Subcutaneous adipose tissue (tissue), 4 donors: ENCODE results near the gene BCO2. TPM values are rescaled to one million over a fixed set of nuclear protein-coding genes. Genes with fewer than 3 reads are reported as not detected.

ENCODE experiments used
- total RNA-seq, 4 donors: library from RNA; depleted of rRNA; stranded (reverse); fragments of >200 nt; gene quantifications; one replicate each; pipeline ENCODE4 v1.1.0, GENCODE V29; 2016
- TF ChIP-seq, protein P1 (sequence below): fragments of 450-650 bp; IDR thresholded peaks from one replicate; pipeline ENCODE4 v1.5.1; 2016; ENCODE audit warnings: low read depth, mild to moderate bottlenecking, control low read depth, antibody characterized with exemption, moderate library complexity

The BCO2 gene
- total RNA-seq, 4 donors from 2014 or later = 2.1 to 6.4 (median 4.1) TPM

DNA sequence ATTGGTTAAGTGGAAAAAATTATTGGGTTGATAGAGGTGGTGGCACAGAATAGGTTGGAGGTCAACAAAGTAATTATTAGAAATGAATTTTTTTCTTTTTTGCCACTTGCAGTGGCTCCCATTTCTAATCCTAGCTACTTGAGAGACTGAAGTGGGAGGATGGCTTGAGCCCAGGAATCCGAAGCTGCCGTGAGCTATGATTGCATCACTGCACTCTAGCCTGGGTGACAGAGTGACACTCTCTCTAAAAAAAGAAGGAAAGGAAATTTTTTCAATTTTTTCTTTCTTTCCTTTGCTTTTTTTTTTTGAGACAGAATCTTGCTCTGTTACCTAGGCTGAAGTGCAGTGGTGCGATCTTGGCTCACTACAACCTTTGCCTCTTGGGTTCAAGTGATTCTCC is 2.2 kb upstream of the BCO2 start:
- TF ChIP-seq, protein P1, sequence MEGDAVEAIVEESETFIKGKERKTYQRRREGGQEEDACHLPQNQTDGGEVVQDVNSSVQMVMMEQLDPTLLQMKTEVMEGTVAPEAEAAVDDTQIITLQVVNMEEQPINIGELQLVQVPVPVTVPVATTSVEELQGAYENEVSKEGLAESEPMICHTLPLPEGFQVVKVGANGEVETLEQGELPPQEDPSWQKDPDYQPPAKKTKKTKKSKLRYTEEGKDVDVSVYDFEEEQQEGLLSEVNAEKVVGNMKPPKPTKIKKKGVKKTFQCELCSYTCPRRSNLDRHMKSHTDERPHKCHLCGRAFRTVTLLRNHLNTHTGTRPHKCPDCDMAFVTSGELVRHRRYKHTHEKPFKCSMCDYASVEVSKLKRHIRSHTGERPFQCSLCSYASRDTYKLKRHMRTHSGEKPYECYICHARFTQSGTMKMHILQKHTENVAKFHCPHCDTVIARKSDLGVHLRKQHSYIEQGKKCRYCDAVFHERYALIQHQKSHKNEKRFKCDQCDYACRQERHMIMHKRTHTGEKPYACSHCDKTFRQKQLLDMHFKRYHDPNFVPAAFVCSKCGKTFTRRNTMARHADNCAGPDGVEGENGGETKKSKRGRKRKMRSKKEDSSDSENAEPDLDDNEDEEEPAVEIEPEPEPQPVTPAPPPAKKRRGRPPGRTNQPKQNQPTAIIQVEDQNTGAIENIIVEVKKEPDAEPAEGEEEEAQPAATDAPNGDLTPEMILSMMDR = no peak

DNA sequence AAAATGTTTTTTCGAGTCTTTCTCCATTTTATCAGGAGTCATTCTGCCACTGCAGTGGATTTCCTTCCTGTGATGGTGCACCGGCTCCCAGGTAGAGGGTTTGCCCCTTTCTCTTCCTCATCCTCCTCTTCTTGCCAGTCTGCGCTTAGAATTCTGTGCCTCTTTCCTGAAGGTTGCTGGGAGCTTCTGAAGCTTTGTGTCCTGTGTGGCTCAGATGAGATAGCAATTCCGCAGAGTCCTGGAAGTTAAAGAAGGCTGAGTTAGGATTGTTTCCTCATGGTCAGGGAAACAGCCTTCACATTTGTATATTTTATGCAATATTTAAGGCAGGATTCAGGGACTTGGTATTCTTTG is 264 bp downstream of the BCO2 start:
- TF ChIP-seq, protein P1 = no peak

DNA sequence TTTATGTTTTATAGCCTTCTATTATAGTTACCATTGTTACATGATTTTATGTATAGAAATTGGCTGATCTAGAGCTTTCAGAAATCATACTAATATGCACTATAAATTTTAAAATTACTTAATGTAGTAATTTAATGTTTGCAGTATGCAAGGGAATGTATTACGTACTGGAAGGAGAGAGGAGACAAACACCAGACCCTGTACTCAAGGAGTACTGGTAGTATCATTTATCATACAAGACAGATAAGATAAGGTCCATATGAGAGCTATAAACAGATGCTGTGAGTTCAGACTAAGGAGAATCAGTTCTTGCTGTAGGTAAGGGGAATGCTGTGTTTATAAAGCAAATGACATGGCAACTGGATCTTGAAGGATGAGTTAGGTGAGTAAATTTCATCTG is 765 bp downstream of the BCO2 start:
- TF ChIP-seq, protein P1 = no peak

DNA sequence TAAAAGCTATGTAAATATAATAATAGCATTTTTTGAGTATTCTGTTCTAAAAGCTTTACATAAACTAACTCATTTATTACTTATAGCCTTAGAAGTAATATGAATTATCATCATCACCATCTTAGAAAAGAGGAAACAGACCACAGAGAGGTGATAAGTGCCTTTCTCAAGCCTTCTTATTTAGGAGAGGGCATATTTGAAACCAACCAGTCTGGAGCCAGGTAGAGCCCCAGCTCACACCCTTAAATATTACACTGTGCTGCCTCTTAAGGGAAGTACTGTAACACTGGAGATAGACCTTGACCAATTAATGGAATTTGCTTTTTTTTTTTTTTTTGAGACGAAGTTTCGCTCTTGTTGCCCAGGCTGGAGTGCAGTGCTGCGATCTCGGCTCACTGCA is 2.3 kb downstream of the BCO2 start:
- TF ChIP-seq, protein P1 = no peak

DNA sequence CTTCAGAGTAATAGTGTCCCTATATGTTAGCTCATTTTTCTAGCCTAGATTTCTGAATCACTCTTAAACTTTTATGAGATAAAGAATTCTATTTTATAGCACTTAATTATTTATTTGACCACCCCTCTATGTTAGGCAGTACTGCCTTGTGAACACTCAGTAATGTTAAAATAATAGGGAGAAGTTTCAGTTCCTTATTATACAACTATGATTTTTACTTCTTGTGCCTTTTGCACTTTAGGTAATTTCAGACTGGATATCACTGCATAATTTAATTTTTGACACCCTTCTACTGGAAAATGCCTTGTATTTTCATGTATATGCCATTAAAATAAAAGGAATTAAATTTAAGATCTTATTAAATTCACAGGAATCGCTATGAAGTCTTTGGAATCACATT is 3.1 kb downstream of the BCO2 start:
- TF ChIP-seq, protein P1 = no peak

DNA sequence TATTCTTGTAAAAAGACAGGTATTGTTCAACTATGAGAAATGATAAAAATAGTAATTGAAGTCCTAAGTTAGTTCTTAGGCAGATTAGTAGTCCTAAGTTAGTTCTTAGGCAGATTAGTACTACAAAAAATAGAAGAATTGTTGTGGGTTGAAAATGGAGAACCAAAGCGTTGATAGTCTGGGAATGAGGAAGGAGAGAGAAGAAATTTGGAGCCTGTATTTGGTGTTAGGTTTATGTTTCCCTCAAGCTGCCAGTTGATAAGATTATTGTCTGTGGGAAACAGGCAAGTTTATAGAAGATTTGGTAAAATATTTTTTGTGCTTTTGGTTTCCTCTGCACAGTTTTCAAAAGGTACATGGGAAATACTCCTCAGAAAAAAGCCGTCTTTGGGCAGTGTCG is 3.6 kb downstream of the BCO2 start:
- TF ChIP-seq, protein P1 = no peak

DNA sequence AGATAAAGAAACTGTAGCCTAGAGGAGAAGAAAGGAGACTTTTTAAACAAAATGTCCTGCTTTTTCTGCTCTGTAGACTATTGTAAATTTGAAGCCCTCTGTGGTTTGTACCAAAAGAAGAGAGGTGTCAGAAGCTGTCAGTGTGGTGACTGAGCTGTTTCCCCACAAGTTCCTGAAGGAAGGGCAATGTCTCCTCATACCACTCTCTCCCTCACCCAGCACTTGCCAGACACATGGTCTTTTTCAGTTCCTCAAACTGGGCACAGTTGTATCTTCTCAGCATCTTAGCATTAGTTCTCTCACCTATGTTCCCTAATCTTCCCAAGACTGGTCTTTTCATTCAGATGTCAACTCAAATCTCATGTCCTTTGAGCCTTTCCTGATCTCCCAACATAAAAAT is 4.3 kb downstream of the BCO2 start:
- TF ChIP-seq, protein P1 = no peak

DNA sequence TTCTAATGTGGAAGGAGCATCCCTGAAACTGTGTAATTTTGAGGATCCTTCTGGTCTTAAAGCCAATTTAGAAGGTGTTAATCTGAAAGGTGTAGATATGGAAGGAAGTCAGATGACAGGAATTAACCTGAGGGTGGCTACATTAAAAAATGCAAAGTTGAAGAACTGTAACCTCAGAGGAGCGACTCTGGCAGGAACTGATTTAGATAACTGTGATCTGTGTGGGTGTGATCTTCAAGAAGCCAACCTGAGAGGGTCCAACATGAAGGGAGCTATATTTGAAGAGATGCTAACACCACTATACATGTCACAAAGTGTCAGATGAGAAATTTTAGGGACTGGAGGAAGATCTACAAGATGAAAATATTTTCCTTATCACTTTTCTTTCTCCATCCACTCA is 7.6 kb downstream of the BCO2 start:
- TF ChIP-seq, protein P1 = no peak
